K562 (cell line): Measurements from ENCODE around the gene ROBO2. TPM values are rescaled to one million over a fixed set of nuclear protein-coding genes. Genes with fewer than 3 reads are reported as not detected.

Experiments used
- ATAC-seq: fragments of 200-7000 bp; cut with Tn5 transposase; 3 replicates; pipeline ENCODE4 v1.9.1; 2020; ENCODE audit warnings: moderate library complexity
- BruUV-seq: library from RNA; stranded (reverse); fragments of 400-500 nt; replicated peaks from 2 replicates; lab custom pipeline; 2021; lab: Mats Ljungman, UMichigan
- CTCF ChIA-PET: fragments of 300-600 bp; formaldehyde crosslinking; extraction: SDS; loops from one replicate; lab custom pipeline; 2021; ENCODE audit warnings: low intra/inter-chr PET ratio; lab: Yijun Ruan, JAX
- POLR2A ChIA-PET: fragments of 300-600, 350-650 bp; sonication (Branson Sonifier 250); formaldehyde crosslinking; extraction: SDS; loops from one replicate; lab custom pipeline; 2021; ENCODE audit warnings: antibody characterized with exemption, inconsistent platforms; lab: Yijun Ruan, JAX
- DNase-seq, 4 experiments: peaks; one replicate each; pipeline versions ENCODE4 v3.0.0 to v3.0.0-alpha.2; 2011 to 2018; ENCODE audit warnings: low spot score in 3 of 4, mixed read lengths in 3 of 4; ENCODE audit errors: extremely low read depth in 1 of 4
- FAIRE-seq: peaks from 2 replicates; lab custom pipeline; 2011; peaks lifted over from hg19 to GRCh38; lab: Jason Lieb, UNC
- H2AFZ ChIP-seq: 2 replicates; pipeline ENCODE4 v1.6.0; 2011; ENCODE audit warnings: low read depth, low read length, control low read depth, inconsistent platforms
- H3K27ac ChIP-seq: fragments of 200-600 bp; 3 replicates; pipeline ENCODE4 v1.8.0; 2011; ENCODE audit warnings: low read depth, mild to moderate bottlenecking, control low read depth, inconsistent platforms, low read length, moderate library complexity, mixed read lengths; ENCODE audit errors: extremely low read depth
- H3K27me3 ChIP-seq, 2 experiments: fragments of 300-600 bp in 1 of 2; 2 replicates in 1 of 2; 3 replicates in 1 of 2; pipeline versions ENCODE4 v1.6.0 to v1.8.0; 2011; ENCODE audit warnings: inconsistent platforms in 2 of 2, low read length in 2 of 2, mild to moderate bottlenecking in 1 of 2, mixed read lengths in 1 of 2, moderate library complexity in 1 of 2; ENCODE audit not compliant: control insufficient read depth in 2 of 2, insufficient read depth in 2 of 2
- H3K36me3 ChIP-seq: fragments of 300-600 bp; 3 replicates; pipeline ENCODE4 v1.8.0; 2011; ENCODE audit warnings: mild to moderate bottlenecking, low read length, inconsistent platforms; ENCODE audit not compliant: control insufficient read depth, insufficient read depth
- H3K4me1 ChIP-seq, 2 experiments: fragments of 200-600 bp in 1 of 2; replicated peaks in 1 of 2; 2 replicates in 1 of 2; 3 replicates in 1 of 2; pipeline versions ENCODE4 v1.5.1 to v1.8.0; 2011; ENCODE audit warnings: inconsistent platforms in 2 of 2, low read length in 2 of 2, mild to moderate bottlenecking in 1 of 2, mixed read lengths in 1 of 2, moderate library complexity in 1 of 2; ENCODE audit not compliant: control insufficient read depth in 2 of 2, insufficient read depth in 2 of 2
- H3K4me2 ChIP-seq: 2 replicates; pipeline ENCODE4 v1.6.1; 2011; ENCODE audit warnings: low read length, control low read depth, inconsistent platforms, mixed read lengths; ENCODE audit not compliant: insufficient read depth
- H3K4me3 ChIP-seq: fragments of 200-600 bp; sonication (generic), shearing (Covaris generic); 2 replicates; pipeline ENCODE4 v1.5.1; 2016; ENCODE audit warnings: control low read depth, inconsistent platforms
- H3K79me2 ChIP-seq: fragments of 200-600 bp; 3 replicates; pipeline ENCODE4 v1.8.0; 2011; ENCODE audit warnings: low read length, inconsistent platforms; ENCODE audit not compliant: control insufficient read depth, insufficient read depth
- H3K9ac ChIP-seq, 2 experiments: 2 replicates each; pipeline versions ENCODE4 v1.6.0 to v1.6.1; 2011; ENCODE audit warnings: low read depth in 2 of 2, low read length in 2 of 2, control low read depth in 1 of 2, inconsistent platforms in 1 of 2, mild to moderate bottlenecking in 1 of 2, mixed read lengths in 1 of 2; ENCODE audit not compliant: insufficient read depth in 1 of 2
- H3K9me1 ChIP-seq: one replicate; pipeline ENCODE4 v1.6.0; 2011; ENCODE audit warnings: inconsistent platforms, mild to moderate bottlenecking, low read length, moderate library complexity; ENCODE audit not compliant: control insufficient read depth, insufficient read depth
- H3K9me3 ChIP-seq: replicated peaks from 2 replicates; pipeline ENCODE4 v1.5.1; 2011; ENCODE audit warnings: low read depth, low read length, inconsistent platforms; ENCODE audit not compliant: control insufficient read depth, insufficient read depth
- H4K20me1 ChIP-seq: replicated peaks from 2 replicates; pipeline ENCODE4 v1.6.1; 2011; ENCODE audit warnings: low read length, inconsistent platforms, mixed read lengths; ENCODE audit not compliant: control insufficient read depth, insufficient read depth
- CHD4 ChIP-seq: fragments of 200-600 bp; sonication (generic); IDR thresholded peaks from 3 replicates; pipeline ENCODE4 v1.6.1; 2012; ENCODE audit warnings: low read depth, mild to moderate bottlenecking, mixed read lengths, low read length, inconsistent platforms; ENCODE audit not compliant: insufficient read depth, insufficient replicate concordance, poor library complexity, severe bottlenecking
- ELF4 ChIP-seq: fragments of 450-650 bp; formaldehyde crosslinking; IDR thresholded peaks from 2 replicates; pipeline ENCODE4 v1.4.0; 2022; ENCODE audit warnings: missing genetic modification characterization
- ETS1 ChIP-seq: conservative IDR thresholded peaks from 2 replicates; pipeline ENCODE4 v1.6.1; 2011; ENCODE audit warnings: low read depth, mild to moderate bottlenecking, low read length; ENCODE audit not compliant: control insufficient read depth
- ETV6 ChIP-seq, 3 experiments: fragments of 150-350 bp in 1 of 3; sonication (generic) in 1 of 3; formaldehyde crosslinking in 1 of 3; IDR thresholded peaks; 2 replicates each; pipeline versions ENCODE4 v1.6.1 to v1.8.0; 2014 to 2022; ENCODE audit warnings: borderline replicate concordance in 2 of 3, low read depth in 2 of 3, antibody characterized with exemption in 1 of 3, low read length in 1 of 3, mild to moderate bottlenecking in 1 of 3, missing genetic modification reagents in 1 of 3
- GATAD2A ChIP-seq: fragments of 450-650 bp; IDR thresholded peaks from 2 replicates; pipeline ENCODE4 v1.6.1; 2017
- IRF2 ChIP-seq: sonication (generic); formaldehyde crosslinking; IDR thresholded peaks from 2 replicates; pipeline ENCODE4 v1.8.1; 2022; ENCODE audit warnings: mild to moderate bottlenecking, missing genetic modification reagents
- JUND ChIP-seq, 2 experiments: IDR thresholded peaks; 2 replicates in 1 of 2; 3 replicates in 1 of 2; pipeline ENCODE4 v1.6.1; 2011; ENCODE audit warnings: borderline replicate concordance in 2 of 2, low read depth in 2 of 2, low read length in 2 of 2, improper control_type of control experiment in 1 of 2, missing biosample characterization in 1 of 2, missing genetic modification characterization in 1 of 2, missing genetic modification reagents in 1 of 2
- MTA1 ChIP-seq: fragments of 450-650 bp; IDR thresholded peaks from 2 replicates; pipeline ENCODE4 v1.6.1; 2017; ENCODE audit warnings: borderline replicate concordance
- POLR2B ChIP-seq: fragments of 450-650 bp; IDR thresholded peaks from 2 replicates; pipeline ENCODE4 v1.6.1; 2018; ENCODE audit warnings: low read depth; ENCODE audit not compliant: partially characterized antibody
- SIN3A ChIP-seq, 2 experiments: fragments of 150-350 bp in 1 of 2; IDR thresholded peaks; 2 replicates each; pipeline ENCODE4 v1.6.1; 2011 to 2016; ENCODE audit warnings: borderline replicate concordance in 2 of 2, low read depth in 2 of 2, low read length in 2 of 2, mild to moderate bottlenecking in 2 of 2, moderate library complexity in 2 of 2; ENCODE audit not compliant: control insufficient read depth in 1 of 2
- SIN3B ChIP-seq: fragments of 450-650 bp; IDR thresholded peaks from 2 replicates; pipeline ENCODE4 v1.6.1; 2017; ENCODE audit warnings: low read depth, mild to moderate bottlenecking, moderate library complexity
- SREBF1 ChIP-seq: fragments of 150-350 bp; IDR thresholded peaks from 2 replicates; pipeline ENCODE4 v1.6.1; 2014; ENCODE audit warnings: antibody characterized with exemption, low read depth, low read length, borderline replicate concordance
- TAL1 ChIP-seq: fragments of 450-650 bp; IDR thresholded peaks from 2 replicates; pipeline ENCODE4 v1.6.1; 2016; ENCODE audit warnings: mild to moderate bottlenecking
- ZNF785 ChIP-seq: fragments of 250-450 bp; sonication (Bioruptor Pico); IDR thresholded peaks from 2 replicates; pipeline ENCODE4 v1.4.0; 2020; ENCODE audit warnings: mild to moderate bottlenecking
- WGBS: fragments of 100-300 bp; shearing (Covaris generic); methylation state at CpG from one replicate; pipeline ENCODE4 v1.1.6; 2016; ENCODE audit warnings: low coverage, mixed read lengths; ENCODE audit not compliant: insufficient coverage; ENCODE audit errors: missing lambda C conversion rate; 5-methylcytosine and 5-hydroxymethylcytosine counted together
- in situ Hi-C: fragments of 300-500 bp; cut with MboI; formaldehyde crosslinking; loops from 4 replicates; pipeline ENCODE4 v1.15.0; 2018; ENCODE audit warnings: inconsistent platforms, mixed read lengths
- intact Hi-C: fragments of 100-400 bp; cut with micrococcal nuclease; formaldehyde crosslinking; loops from 2 replicates; pipeline ENCODE4 v1.14.2; 2022
- polyA plus RNA-seq, 8 experiments: library from polyadenylated mRNA; depleted of rRNA in 4 of 8; stranded (reverse) in 5 of 8; unstranded in 3 of 8; fragments of >200 nt; fragmentation: Nextera tagmentation in 2 of 8; fragmentation: Illumina TruSeq in 1 of 8; extraction: Ambion mirVana in 2 of 8; extraction: Trizol in 1 of 8; gene quantifications; 2 replicates each; pipeline versions ENCODE4 v1.2.1 to v1.2.3, GENCODE V29; 2011 to 2014; ENCODE audit warnings: inconsistent platforms in 1 of 8, missing spikeins in 1 of 8
- total RNA-seq, 7 experiments: library from RNA; depleted of rRNA in 6 of 7; stranded (reverse); fragments of >200 nt in 6 of 7; fragmentation: Illumina TruSeq in 2 of 7; extraction: Trizol in 2 of 7; gene quantifications; 2 replicates each; pipeline versions ENCODE4 v1.2.1 to v1.2.3, GENCODE V29; 2011 to 2021; ENCODE audit warnings: low replicate concordance in 1 of 7
- TF ChIP-seq, protein P1 (sequence below): fragments of 450-650 bp; IDR thresholded peaks from 2 replicates; pipeline ENCODE4 v1.6.1; 2018; ENCODE audit not compliant: partially characterized antibody
- TF ChIP-seq, protein P2 (sequence below): fragments of 450-650 bp; formaldehyde crosslinking; IDR thresholded peaks from 2 replicates; pipeline ENCODE4 v1.4.0; 2020; ENCODE audit warnings: mild to moderate bottlenecking

Gene ROBO2
- total and polyA plus RNA-seq, 9 of the 15 experiments (the other 6 are each of a cell fraction or from before 2014, with no cell fraction given): 0.84 to 3.0 (median 1.7) TPM

GRCh38 chr3:77242371-77242770 is 202.5 kb downstream of the ROBO2 start:
- H3K27ac ChIP-seq: no peak overlapping the region
- ChIA-PET CTCF (no interaction called here), POLR2A (no interaction called here)
- no peaks in the 10 kb centered on the region for H4K20me1 ChIP-seq
- no peaks in the 10 kb centered on the region for H3K27me3 ChIP-seq
- no TSS peak for BruUV-seq
- in situ Hi-C loops: no loop called here
- no peak overlapping the region for H3K4me3 ChIP-seq
- no peak for ATAC-seq
- H2AFZ ChIP-seq: no peak overlapping the region
- no peak for DNase-seq
- TF ChIP-seq ELF4 (no peak), POLR2B (no peak), ZNF785 (CRISPR knock-in tag) (no peak), ETV6 (IDR thresholded peaks at IDR 0.05; ENCODE audit: borderline replicate concordance in 1 of 2, low read depth in 2 of 2, low read length in 1 of 2) (no peak), ETV6 (CRISPR knock-in tag; IDR thresholded peaks at IDR 0.05; ENCODE audit: borderline replicate concordance) (no peak), GATAD2A (no peak), ETS1 (no peak), TAL1 (no peak), CHD4 (no peak), JUND (IDR thresholded peaks at IDR 0.05; ENCODE audit: borderline replicate concordance, low read depth, low read length) (no peak), JUND (tag; IDR thresholded peaks at IDR 0.05; ENCODE audit: borderline replicate concordance, low read depth, low read length) (no peak), SIN3B (no peak), SIN3A (IDR thresholded peaks at IDR 0.05; ENCODE audit: borderline replicate concordance in 2 of 2, control insufficient read depth in 1 of 2, low read depth in 2 of 2, low read length in 2 of 2) (no peak), SREBF1 (no peak), MTA1 (no peak), IRF2 (CRISPR knock-in tag) (no peak)
- TF ChIP-seq, protein P1, sequence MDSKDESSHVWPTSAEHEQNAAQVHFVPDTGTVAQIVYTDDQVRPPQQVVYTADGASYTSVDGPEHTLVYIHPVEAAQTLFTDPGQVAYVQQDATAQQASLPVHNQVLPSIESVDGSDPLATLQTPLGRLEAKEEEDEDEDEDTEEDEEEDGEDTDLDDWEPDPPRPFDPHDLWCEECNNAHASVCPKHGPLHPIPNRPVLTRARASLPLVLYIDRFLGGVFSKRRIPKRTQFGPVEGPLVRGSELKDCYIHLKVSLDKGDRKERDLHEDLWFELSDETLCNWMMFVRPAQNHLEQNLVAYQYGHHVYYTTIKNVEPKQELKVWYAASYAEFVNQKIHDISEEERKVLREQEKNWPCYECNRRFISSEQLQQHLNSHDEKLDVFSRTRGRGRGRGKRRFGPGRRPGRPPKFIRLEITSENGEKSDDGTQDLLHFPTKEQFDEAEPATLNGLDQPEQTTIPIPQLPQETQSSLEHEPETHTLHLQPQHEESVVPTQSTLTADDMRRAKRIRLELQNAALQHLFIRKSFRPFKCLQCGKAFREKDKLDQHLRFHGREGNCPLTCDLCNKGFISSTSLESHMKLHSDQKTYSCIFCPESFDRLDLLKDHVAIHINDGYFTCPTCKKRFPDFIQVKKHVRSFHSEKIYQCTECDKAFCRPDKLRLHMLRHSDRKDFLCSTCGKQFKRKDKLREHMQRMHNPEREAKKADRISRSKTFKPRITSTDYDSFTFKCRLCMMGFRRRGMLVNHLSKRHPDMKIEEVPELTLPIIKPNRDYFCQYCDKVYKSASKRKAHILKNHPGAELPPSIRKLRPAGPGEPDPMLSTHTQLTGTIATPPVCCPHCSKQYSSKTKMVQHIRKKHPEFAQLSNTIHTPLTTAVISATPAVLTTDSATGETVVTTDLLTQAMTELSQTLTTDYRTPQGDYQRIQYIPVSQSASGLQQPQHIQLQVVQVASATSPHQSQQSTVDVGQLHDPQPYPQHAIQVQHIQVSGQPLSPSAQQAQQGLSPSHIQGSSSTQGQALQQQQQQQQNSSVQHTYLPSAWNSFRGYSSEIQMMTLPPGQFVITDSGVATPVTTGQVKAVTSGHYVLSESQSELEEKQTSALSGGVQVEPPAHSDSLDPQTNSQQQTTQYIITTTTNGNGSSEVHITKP: no peak
- TF ChIP-seq, protein P2, sequence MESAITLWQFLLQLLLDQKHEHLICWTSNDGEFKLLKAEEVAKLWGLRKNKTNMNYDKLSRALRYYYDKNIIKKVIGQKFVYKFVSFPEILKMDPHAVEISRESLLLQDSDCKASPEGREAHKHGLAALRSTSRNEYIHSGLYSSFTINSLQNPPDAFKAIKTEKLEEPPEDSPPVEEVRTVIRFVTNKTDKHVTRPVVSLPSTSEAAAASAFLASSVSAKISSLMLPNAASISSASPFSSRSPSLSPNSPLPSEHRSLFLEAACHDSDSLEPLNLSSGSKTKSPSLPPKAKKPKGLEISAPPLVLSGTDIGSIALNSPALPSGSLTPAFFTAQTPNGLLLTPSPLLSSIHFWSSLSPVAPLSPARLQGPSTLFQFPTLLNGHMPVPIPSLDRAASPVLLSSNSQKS (CRISPR knock-in tag): no peak
- TF ChIP-seq, all 486 proteins: peak for 0
- FAIRE-seq: no peak
- no peak overlapping the region for H3K9ac ChIP-seq
- H3K36me3 ChIP-seq: no peaks in the 10 kb centered on the region
- H3K4me2 ChIP-seq: no peak overlapping the region
- 50% methylated on average over 2 of the region's 2 CpGs for WGBS
- H3K9me1 ChIP-seq: no peaks in the 10 kb centered on the region
- H3K79me2 ChIP-seq: no peaks in the 10 kb centered on the region
- intact Hi-C loops: no loop called here
- no peaks in the 10 kb centered on the region for H3K4me1 ChIP-seq
- H3K9me3 ChIP-seq: no peaks in the 10 kb centered on the region
